NCI-H128 (cell line): ENCODE data around the gene SBNO2.

Experiments used
- DNase-seq: peaks from one replicate; lab custom pipeline; 2025; ENCODE audit not compliant: unreplicated experiment; lab: John Stamatoyannopoulos, UW

Gene SBNO2

GRCh38 chr19:1108291-1109031 lies 65.6 kb downstream of the SBNO2 start:
- DNase-seq = no peak

- no peak for DNase-seq
Measured at GRCh38 chr19:1107661-1108261, 66.3 kb downstream of the SBNO2 start.

GRCh38 chr19:1106841-1107660 lies 67.0 kb downstream of the SBNO2 start:
- DNase-seq = no peak

- no peak for DNase-seq
Measured at GRCh38 chr19:1105873-1106840, 67.9 kb downstream of the SBNO2 start.

GRCh38 chr19:1105008-1105872 lies 68.8 kb downstream of the SBNO2 start:
- no peak for DNase-seq

GRCh38 chr19:1104311-1105007 lies 69.6 kb downstream of the SBNO2 start:
- DNase-seq = peak; percentile 35

GRCh38 chr19:1103708-1104310 lies 70.3 kb downstream of the SBNO2 start, which contains the start of gene GPX4:
Gene GPX4, plus strand, starts transcription at chr19:1103994. Its CDS starts 50 bp downstream, at chr19:1104044.
- DNase-seq = peak; percentile 97

GRCh38 chr19:1103132-1103707 lies 70.8 kb downstream of the SBNO2 start:
- DNase-seq = no peak

- no peak for DNase-seq
Measured at GRCh38 chr19:1102407-1103131, 71.5 kb downstream of the SBNO2 start.

GRCh38 chr19:1101337-1101698 lies 72.8 kb downstream of the SBNO2 start:
- no peak for DNase-seq

- no peak for DNase-seq
Measured at GRCh38 chr19:1098177-1099051, 75.7 kb downstream of the SBNO2 start.

GRCh38 chr19:1097810-1098176 lies 76.3 kb downstream of the SBNO2 start:
- DNase-seq = no peak

GRCh38 chr19:1094978-1095701 lies 78.9 kb downstream of the SBNO2 start, which contains the start of gene POLR2E:
Gene POLR2E, minus strand, starts transcription at chr19:1095375. Its CDS starts 60 bp downstream, at chr19:1095315.
- DNase-seq = peak; percentile 95

- DNase-seq = no peak
Measured at GRCh38 chr19:1094655-1094977, 79.5 kb downstream of the SBNO2 start.

GRCh38 chr19:1093811-1094553 lies 80.1 kb downstream of the SBNO2 start:
- no peak for DNase-seq

- DNase-seq = no peak
Measured at GRCh38 chr19:1093330-1093729, 80.7 kb downstream of the SBNO2 start.
